Stimulated activated CD8-positive, alpha-beta memory T cell treated with anti-CD3 and anti-CD28 coated beads, Interleukin-4, amount 100 ng/mL, for 4 hours (primary cell): ENCODE results near the gene FCN1.

Experiments used
- DNase-seq, 2 donors: peaks; one replicate each; pipeline ENCODE4 v3.0.0-alpha.2; 2020; ENCODE audit warnings: low read depth in 2 of 2, low spot score in 1 of 2

The FCN1 gene

DNA sequence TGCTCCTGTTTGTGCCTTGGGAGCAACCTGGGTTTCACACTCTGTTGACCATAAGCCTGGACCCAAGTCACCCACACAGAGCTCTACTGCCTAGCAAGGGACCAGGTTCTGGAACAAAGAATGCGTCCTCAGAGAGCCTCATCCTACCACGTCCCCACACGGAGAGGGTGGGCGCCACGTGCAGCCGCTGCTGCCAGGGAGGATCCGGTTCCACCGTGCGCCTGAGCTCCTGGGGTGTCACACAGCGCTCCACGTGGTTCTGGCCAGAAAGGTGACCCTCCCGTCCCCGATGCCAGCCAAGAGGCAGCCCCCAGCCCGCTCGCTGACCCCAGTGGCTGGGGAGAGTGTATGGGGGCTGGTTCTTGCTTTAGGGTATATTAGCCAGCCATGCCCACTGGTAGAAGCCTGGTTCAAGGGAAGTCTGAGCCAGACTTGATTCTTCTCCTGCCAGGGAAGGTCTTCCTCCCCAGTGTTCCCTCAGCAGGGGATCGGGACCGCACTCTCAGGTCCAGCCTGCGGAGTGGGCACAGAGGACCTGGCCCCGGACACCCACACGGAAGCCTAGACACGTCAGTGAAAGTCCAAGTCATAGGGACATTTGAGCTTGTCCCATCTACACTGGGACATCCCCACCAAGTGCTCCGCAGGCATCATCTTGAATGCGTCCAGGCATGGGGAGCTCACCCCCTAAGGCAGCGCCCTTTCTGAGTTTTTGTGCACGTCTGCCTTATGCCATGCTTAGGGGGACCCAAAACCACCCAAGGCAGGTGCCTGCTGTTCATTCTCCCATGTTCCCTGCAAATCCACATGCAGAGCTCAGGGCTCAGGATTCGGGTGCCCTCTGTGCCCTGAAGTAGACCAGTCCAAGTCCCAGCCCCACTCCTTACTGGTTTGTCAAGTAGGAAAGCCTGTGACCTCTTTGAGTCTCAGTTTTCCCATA lies 2.4 kb downstream of the FCN1 start:
- no peak for DNase-seq

DNA sequence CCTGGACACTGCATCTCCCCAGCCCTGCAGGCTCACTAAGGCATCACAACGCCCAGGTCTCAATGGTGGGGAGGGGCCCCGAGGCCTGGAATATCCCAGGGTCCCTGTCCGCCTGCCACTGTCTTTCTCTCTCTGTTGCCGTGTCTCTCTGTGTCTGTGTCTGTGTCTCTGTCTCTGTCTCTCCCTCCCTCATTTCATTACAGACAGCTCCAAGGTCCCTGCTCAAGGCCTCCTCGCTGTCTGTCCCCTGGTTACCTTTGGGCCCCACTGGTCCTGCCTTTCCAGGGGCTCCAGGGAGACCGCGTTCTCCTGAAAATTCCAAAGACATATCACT lies 3.2 kb downstream of the FCN1 start:
- no peak for DNase-seq

DNA sequence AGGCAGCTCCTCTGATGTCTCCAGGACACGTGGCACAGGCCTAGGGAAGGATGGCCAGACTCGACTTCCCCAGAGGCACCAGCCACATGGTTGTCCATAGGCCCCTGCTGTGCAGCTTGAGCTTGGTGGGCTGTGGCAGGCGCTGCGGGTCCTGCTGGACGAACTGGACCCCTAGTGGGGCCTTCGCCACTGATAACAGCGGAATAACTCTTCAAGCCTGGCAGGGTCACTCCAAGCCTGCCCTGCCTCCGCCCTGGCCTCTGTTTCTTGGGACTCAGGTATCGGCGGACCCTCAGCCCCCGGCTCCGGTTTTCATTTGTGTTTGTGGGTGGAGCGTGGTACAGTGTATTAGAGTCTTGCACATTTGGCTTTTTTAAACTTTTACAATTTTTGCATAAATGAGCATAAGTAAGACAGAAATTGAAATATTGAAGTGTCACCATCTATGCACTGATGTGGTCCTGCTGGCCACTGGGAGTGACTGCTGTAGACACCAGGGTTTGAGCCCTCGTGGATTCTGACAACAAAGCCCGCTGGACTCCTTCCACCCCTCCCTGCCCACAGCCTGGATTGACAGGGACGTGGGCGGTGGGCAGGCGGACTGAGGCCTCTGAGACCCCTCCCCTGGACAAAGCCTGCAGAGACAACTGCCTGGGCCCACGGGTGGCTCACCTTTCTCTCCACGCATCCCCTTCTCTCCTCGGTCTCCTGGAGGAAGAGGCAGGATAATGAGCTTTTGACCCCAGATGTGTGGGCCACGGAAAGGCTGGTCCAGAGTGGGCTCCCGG lies 3.8 kb downstream of the FCN1 start:
- DNase-seq = no peak

DNA sequence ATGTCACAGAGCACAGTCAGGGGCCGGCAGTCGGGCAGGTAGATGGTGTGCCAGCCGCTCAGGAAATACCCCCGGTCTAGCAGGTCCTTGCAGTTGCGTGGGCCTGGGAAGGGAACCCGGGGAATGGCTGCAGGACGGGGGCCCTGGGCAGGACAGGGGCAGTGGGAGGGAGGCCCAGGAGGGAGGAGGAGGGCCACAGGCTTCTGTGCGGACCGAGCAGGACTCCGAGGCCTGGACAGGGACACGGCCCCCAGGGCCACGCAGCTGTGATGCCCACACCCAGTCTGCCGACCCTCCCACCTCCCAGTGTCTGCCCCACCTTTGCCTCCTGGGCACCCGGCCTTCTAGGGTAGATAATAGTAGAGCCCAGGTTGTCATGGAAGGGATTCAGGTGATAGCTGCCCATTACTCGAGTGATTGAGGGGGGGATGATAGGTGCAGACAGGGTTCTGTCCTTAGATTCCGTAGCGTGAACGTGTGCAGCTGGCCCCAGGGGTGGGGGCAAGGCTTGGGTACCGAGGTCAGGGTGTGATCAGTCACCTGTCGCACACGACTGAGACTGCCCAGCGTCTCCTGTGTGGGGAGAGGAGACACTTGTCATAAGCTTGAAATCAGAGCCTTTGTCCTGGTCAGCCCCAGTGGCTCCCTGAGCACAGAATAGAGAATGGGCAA lies 4.5 kb downstream of the FCN1 start:
- no peak for DNase-seq

DNA sequence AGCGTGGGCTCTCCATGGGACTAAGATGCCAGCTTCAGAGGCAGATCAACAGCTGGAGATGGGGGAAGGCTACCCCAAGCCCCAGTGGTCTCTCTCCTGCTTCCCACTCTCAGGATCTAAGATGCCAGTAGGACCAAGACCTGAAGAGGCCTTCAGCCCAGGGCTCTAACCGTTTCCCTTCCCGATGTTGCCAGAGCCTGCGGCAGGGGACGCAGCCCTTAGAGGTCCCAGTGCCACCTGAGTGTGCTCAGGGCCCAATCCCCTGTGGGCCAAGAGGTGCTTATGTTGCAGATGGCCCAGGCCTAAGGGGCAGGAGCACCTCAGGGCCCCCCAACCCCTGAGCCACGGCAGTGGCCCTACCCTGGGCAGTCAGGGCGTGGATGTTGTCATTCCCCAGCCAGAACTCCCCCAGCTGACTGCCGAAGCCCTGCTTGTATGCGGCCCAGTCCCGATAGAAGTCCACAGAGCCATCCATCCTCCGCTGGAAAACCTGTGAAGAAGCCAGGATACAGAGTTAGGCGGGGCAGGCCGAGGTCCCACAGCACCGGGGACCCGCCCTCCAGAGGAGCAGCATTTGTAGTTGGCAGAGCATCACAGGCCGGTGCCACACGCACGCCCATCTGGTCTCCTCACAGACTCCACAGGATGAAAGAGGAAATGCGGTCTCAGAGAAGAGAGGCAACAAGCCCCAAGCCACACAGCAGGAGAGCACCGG lies 5.4 kb downstream of the FCN1 start:
- no peak for DNase-seq

DNA sequence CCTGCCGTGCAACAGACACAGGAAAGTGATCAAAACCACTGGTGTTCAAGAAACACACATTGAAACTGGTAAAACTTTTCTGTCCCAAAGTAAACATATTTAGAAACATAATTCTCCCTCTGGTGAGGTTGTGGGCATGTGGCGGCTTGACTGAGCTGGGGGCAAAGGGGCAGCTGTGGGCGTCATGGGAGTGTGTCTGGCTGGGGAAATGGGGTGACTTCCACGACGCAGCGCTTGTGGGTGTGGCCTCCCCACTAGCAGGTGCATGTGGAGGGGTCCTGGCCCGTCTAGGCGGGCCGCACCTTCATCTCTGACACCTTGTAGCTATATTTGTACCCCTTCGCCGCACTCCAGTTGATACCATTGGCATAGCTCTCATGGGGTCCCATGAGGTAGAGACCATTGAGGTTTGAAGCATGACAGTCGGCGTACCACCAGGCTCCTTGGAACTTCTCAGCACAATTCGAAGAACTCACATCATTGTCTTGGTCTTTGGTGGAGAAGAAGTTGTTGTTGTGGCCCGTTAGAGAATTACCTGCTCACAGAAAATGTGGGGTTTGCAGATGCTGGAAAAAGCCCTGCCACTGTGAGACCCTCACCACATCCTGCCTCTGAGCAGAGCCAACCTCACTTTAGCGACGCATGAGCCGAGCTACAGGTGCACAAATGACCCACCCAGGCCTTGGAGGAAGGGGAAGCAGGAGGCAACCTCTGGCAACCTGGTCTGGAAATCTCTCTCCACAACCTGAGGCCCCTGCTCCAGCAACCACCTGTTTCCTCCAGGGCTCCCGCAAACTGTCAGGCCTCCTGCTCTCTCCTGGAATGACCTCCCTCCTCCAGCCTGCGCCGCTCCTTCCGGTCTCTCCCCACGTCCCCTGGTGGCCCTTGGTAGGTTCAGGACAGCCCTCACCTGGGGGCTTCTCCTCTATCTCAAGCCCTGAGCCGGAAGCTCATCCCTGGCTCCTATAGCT lies 7.9 kb downstream of the FCN1 start:
- no peak for DNase-seq

DNA sequence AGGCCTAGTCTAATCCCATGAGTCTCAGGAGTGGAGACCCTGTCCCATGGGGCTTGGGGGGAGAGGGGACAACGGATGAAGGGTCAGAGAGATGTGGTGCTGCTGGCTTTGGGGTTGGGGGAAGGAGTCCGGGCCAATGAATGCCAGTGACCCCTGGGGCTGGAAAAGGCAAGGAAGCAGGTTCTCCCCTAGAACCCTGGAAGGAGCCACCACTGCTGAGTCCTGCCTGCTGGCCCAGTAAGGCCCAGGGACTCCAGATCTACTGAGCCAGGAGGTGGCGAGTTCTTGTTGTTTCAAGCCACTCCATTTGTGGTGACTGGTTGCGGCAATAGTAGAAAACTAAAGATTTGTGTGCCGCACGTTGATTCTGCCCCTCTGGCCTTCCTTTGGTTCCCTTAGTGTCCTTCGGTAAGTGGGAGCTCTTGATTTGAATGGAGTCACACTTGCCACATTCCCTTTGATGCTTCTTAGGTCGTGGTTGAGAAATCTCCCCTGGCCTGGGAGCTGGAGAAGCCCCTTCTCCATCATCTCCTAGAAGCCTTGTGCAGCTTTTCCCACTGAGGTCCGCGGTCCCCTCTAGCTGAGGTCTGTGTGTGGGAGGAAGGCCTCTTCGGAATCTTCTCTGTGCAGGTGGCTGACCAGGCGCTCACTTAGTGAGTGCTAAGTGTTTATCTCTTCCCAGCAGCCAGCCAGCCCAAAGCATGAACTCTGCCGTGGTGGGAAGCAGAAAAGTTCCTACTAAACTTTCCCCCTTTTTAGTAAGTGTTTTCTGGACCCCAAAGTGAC lies 9.0 kb downstream of the FCN1 start:
- no peak for DNase-seq

DNA sequence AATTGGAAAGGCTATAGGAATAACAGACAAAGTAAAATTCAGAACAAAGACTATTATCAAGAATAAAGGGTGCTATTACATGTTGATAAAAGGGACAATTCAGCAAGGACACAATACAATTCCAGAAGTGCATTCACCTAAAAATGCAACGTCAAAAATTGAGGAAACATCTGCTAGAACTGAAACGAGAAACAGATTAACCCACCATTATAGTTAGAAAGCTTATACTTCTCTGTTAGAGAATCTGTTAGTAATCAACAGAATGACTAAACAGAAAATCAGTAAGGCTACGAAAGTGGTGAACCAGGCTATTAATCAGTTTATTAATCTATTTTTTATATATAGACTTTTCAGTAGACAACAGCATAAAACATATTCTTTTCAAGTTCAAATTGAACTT lies 14.8 kb downstream of the FCN1 start:
- no peak for DNase-seq

DNA sequence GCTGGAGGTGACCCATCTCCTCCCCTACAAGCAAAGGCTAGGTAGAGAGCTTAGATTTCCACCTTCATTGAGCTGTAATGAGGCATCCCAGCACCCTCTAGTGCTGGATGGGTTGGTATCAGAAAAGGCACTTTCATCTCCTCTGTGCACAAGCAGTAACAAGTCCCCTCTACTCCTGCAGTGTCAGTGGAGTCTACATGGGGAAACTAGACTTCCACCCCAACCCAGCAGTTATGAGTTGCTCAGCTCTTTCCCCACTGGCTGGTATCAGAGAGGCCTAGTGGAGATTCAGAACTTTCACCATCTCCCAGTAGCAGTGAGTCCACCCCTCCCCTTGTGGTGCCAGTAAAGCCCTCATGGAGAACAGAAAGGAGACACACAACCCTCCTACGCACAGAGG lies 17.9 kb downstream of the FCN1 start:
- DNase-seq = no peak

DNA sequence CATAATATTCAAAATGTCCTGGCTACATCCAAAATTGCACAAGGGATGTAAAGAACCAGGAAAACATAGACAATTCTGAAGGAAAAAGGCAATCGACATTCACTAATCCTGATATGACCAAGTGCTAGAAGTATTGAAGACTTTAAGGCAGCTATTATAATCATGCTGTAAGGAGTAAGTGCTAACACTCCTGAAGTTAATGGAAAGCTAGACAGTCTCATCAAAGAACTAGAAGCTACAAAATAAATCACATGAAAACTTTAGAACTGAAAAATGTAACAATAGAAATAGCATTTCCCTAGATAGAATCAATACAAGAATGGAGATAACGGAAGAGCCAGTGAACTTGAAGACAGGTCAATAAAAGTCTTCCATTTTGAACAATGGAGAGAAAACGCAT lies 18.5 kb downstream of the FCN1 start:
- DNase-seq = no peak

DNA sequence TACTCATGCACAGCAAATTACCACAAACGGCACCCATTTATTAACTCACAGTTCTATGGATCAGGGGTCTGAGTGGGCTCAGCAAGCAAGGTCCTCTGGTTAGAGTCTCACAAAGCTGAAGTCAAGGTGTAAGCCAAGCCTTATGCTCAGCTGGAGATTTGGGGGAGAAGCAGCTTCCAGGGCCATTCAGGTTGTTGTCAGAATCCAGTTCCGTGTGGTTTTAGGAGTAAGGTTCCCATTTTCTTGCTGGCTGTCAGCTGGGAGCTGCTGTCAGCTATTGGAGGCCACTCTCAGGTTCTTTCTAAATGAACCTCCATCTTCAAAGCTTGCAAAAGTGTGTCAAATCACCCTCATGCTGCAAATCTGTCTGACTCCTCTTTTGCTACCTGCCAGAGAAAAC lies 19.4 kb downstream of the FCN1 start:
- DNase-seq = no peak

DNA sequence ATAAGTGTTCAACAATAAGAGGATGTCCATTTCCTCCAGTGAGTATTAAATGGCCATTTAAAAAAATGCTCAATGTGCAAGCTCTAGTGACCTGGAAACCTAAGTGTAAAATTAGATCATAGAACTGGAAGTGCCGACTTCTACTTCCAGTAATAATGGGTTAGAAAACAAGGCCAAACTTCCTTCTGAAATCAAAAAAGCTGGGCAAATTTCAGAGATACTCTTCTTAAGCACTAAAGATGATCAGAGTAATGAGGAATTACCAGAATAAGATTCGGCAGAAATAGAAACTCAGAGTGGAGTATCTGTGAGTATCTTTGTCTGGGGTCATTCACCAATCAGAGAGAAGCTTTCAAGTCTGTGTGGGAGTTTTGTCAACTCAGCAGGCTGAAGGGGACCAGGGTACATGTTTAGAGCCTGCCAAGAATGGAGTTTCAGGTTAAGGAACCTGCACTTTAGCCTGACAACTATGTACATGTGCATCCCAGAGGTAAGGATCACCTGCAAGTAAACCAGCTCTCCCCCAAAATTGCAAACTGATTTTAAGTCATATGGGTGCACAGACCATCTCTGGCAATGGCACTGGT lies 20.0 kb downstream of the FCN1 start:
- no peak for DNase-seq

DNA sequence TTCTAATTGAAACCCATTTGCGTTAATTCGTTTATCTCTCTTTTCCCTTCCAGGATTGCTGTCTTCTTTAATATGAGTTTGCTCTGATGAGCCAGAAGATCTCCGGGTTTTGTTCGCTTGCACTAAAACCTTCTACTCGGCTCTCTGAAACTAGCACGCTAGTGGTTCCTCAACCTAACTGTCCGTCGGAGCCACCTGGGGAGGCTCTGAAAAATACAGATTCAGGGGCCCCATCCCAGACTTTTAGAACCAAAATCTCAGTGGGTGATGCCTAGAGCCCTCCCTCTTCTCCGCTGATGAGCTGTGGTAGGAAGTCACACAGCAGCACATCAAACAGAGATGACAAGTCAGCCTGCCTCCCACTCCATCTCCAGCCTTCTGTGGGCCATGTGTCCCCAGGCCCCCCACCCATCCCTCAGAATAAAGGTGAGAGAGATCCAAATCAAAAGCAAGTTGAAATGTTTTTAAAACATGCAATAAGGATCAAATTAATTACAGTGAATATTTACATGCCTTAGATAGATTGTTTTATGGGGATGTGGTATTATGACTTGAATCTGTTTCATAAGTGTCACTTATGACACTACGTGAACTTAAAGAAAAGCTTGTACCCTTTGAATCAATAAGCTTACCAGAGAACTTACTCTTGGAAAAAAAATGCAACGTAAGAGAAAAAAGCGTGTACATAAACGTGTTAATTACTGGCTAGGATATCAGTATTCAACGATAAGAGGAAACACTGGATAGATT lies 20.7 kb downstream of the FCN1 start:
- no peak for DNase-seq

DNA sequence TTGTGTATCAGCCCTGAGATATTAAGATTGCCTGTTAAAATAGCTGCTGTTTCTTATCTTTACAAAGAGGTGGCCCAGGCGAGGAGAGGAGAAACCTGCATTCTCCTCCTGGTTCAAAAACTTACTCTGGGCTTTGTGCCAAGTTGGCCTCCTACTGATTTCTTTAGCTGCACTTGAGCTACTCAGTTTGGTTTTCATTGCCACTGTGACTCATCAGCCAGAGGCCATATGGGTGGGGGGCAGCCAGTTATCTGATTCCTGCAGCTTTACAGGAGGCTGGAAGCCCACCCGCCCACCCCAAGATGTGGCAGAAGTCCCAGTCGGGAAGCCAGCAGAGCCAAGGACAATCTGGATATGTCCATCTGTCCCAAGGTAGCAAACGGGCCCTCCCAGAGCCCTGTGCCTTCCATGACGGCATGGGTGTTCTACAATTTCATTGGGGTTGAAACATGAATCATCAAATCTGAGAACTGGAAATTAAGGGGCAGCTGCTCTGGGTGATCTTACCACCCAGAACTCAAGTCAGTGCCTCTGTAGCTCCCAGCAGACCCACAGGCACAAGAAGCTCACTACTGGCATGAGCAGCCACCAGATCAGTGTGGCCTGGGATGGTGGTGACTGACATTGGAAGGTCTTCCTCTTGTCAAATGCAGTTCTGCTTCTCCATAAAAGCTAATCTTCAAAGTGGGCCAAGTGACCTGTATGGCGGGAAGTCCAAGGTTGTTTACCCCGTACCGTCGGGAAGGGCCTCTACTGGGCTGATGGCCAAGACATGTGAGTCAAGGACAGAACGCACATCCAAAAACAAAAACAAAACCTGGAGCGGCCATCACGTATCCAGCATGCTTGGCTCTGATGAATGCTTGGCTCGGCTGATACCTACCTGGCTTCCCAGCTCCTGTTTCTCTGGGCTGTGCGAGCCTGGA lies 21.5 kb downstream of the FCN1 start:
- DNase-seq = no peak

DNA sequence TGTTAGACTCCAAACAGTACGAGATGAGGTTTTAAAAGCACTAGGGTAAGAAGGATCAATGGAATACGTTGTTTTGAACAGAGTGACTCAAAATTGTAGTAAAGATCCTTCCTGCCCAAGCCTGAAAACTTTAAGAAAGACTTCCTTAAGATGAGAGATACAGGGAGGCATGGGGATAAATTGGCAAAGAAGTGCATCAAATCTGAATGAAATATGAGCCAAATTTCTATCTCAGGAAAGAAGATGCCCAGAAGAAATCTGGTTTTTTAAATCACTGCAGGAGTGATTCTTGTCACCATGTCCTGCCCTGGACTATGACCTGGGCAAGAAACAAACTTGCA lies 22.2 kb downstream of the FCN1 start:
- no peak for DNase-seq

DNA sequence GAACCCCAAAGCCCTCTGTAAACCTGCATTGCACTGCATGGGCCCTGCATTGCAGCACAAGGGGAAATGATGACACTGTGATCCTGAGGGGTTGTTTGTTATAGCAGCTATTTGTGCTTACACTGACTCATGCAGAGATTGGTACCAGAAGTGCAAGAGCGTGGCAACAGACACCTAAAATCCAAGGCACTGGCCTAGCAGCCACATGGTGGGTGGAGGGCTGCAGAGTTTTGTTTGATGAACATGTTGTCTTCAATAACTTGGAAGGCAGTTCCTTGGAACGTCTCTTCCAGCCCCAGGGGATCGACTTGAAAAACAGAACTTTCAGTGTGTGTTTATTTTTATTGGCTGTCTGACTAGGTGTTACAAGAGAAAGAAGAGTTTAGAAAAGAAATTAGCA lies 22.6 kb downstream of the FCN1 start:
- no peak for DNase-seq

DNA sequence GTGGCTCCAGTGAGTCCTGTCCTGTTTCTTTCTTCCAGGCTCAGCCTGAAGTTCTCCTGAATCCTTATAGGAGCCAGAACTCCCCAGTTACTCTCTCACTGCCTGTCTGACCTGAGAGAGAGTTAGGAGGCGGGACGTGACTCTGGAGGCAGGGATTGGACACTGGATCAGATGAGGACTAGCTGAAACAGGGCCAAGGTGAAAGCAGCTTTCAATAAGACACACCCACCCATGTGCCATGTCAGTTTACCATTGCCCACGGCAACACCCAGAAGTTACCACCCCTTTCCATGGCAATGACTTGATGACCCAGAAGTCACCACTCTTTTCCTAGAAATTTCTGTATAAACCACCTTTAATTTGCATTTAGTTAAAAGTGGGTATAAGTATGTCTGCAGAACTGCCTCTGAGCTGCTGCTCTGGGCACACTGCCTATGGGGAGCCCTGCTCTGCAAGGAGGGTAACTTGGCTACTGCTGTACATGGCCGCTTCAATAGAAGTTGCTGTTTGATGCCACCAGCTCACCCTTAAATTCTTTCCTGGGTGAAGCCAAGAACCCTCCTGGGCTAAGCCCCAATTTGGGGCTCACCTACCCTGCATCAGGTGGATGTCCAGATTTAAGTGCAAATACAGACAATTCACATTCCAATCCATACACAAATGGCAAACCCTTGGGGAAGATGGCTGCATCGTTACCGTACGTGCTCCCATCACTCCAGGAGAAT lies 23.4 kb downstream of the FCN1 start:
- no peak for DNase-seq
